Brain pericyte (primary cell): ENCODE measurements around the gene PTGER2.
A peak's percentile ranks its signal among the peaks of the same experiment; 100 is the strongest.

ENCODE experiments used
- DNase-seq: peaks from one replicate; pipeline ENCODE4 v3.0.0-alpha.2; 2012; ENCODE audit warnings: low read depth, low spot score

PTGER2 gene

DNA sequence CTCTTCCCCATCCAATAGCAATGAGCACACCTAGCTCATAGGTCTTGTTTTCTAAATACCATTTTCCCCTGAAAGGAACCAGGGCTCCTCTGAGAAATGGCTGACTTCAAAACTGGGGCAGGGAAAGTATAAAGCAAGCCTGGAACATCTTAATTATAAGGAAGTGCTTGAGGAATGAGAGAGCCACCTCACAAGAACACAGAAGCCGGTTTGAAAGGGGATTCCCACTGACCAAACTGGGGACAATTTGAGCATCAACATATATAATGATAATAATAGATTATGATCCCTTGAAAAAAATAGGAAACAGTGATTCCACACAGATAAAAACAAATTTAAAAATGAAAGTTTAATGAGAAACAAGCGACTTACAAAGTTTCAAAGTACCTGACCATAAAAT, 22.1 kb downstream of the PTGER2 start:
- no peak for DNase-seq

DNA sequence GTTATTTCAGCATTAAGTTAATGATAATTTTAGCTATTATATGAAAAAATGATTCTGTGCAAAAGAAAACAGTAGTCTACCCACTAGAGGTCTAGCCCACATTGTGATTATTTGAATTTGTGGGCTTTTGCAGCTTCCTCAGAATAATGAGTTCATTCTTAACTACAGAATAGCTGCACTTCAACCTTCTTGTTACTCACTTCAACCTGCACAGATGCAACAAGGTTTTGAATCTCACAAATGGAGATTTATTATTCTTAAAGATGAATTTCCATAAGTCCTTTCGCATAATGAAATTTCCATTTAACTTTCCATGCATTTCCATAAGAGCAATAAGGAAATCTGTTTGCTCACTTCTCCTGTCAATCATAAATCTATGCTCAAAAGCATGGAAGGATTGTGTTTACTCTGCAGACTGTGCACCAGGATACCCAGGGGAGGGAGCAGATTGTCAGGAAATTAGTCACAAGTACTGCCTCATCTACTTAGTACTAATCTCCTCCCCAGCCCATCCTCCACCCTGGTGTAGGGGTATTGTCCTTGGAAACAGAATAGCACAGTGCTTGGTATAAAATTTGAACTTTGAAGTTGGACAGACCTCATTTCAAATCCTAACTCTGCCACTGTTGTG, 24.1 kb downstream of the PTGER2 start:
- DNase-seq, result no peak

DNA sequence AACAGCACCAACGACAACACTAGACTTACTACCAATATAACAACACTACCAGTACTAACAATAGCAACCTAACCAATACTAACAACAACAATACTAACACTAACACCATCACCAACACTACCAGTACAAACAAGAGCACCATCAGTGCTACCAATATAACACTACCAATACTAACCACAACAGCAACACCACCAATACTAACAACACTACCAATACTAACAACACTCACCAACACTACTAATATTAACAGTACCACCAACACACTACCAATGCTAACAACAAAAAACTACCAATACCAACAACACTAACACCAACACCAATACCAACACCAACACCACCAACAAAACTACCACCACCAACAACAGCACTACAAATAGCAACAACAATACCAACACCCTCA, 25.1 kb downstream of the PTGER2 start:
- DNase-seq, result no peak

DNA sequence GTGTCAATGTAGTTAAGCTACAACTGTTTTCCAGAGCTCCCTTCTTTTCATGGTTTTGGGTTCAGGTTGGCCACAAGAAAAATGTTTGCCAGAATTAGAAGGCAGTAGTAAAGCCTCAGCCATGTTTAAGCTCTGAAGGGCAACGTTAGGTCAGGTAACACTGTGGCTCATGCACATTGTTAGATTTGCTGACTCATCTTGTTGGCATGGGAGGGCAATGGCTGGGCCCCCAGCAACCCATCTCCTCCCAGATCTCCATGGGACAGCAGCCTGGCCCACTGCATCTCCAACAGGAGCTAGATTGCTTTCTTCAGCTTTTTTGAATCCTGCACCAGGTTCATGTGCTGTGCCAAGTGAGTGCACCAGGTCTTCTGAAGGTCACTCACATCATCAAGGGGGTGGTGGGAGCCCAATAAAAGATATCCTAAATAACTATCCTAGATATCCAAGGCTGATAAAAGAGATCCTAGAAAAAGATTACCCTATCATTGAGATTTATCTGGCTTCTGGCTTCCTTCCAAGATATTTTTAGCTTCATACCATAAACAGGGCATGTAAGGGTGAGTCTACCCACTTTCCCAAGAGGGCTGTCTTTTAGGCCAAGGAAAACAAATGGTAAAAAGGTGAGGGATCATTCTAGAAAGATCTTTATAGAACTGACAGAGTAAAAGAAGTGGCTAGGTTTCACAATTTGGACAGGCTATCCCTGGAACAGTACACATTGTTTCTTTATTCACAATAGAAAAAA, 28.9 kb downstream of the PTGER2 start:
- DNase-seq, result no peak

DNA sequence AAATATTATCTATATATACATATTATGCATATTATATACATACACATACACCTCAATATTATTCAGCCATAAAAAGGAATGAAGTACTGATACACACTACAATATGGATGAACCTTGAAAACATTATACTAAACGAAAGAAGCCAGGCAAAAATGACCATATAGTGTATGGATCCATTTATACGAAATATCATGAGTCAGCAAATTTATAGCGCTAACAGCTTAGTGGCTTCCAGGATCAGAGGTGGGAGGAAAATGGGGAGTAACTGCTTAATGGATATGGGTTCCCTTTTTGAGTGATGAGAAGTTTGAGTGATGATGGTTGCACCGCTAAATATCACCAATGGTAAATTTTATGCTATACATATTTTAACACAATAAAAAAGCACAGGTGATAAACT, 32.7 kb downstream of the PTGER2 start:
- no peak for DNase-seq

DNA sequence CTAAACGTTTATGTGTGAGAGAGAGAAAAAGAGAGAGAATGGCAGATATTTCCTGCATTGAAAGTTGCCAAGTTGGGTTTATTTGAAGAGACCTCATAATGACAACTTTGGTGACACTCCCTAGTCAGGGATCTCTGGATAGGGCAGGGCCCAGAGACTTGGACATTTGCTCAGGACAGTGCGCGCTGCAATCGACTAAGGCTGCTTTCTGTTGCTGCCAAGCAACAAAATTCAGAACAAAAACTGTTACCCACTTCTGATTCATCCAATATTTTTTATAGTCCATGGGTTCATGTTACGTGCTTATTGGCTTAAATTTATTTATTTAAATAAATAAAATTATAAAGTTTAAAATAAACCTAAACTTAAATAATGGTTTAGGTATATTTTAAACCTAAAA, 34.2 kb downstream of the PTGER2 start:
- no peak for DNase-seq

DNA sequence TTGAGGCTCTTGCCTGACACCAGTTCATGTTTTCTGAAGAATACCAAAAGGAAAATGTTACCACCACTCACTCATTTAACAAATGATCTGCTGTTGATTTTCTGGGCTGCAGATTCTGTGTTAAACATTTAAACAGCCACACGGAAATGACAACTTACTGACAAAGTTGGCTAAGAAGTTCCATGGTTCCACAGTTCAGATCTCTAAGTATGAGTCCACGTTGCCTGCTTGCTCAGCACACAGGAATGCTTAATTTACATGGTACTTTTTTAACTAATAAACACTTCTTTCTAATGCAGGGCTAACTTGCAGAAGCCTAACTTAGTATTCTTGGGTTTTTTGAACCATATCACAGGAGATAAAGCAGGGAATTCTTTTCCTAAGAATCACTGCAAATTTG, 34.7 kb downstream of the PTGER2 start:
- DNase-seq, result no peak

DNA sequence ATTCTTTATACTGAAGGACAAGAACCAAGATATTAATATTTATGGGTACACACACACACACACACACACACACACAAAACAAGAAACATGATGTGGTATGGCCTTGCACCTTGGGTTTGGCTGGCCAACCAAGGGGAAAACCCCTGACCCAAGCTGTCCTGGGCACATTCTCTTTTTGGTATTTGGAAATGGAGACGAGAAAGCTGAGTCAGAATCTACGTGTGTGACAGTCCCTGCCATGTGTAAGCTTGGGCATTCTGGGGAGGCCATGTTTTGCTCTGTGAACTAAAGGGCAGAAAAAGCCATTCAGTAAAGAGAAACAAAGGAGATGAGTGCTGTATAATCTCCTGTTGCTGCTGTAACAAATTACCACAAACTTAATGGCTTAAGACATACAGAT, 35.6 kb downstream of the PTGER2 start:
- DNase-seq, result no peak

DNA sequence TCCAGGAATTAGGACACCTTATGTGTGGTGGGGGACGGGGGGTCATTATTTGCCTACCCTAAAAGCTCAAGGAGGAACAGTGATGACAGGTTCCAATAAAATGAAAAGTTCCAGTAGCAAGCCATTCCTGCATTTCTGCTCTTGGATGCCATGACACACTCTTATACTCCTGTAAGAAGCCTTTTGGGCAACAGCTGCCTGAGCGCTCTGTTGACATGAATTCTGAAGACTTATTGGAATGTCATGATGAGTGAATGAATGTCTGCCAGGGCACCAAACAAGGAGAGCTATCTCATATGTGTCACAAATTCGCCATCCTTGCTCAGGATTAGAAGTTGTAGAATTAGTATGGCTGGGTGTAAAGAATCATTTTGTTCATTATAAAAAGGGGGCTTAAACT, 36.3 kb downstream of the PTGER2 start:
- DNase-seq, result no peak

DNA sequence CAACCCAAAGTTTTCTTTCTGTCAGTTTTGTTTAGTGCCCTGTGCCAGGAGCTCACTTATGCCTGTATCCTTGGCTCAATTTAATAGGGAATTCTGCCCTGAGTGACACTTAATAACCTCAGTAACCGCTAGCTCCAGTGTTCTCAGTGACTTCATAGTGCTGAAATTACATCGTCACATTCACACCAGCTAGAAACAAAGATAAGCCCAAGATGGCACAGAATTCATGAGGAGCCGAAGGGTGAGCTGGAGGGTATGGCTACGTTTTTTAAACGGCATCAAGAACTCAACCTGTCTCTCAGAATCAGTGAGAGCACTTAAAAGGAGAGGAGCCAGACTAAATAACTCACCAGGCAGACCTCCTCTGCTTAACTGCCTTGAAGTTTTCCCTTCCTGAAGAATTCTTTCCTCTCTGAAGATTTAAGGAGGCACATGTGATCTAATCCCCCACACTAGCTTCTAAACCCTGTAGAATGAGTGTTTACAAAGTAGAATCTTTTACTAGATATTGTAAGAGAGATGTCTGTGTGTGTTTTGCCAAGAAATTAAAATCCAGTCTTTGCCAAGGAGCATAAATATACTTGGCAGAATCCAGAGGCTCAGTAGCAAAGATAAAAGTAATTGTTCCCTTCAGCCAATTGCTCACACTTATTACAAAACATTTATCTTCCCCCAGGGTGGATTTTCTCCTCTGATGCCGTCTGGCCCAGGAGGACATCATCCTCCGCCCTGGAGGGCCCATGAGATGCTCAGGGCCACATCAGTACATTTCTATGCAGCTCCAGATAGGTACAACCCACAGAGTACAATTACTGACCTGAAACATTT, 37.3 kb downstream of the PTGER2 start:
- DNase-seq, result no peak

DNA sequence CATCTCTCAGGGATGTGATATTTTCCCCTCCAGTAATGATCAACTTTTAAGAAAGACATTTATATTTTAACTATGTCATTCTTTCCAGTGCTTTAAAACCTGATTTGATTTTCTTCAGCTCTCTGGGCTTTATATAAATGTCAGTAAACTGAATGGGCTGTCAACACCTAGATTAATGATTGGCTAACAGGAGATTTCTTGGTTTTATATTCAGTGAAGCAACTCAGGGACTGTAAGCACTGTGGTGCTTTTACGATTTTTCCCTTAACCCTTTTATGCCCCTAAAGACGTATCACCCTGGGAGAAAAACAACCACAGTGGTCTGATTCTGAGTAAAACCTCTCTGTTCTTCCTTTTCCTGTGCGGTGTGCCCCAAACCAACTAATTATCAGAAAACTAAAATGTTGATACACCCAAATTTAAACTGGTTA, 38.0 kb downstream of the PTGER2 start:
- no peak for DNase-seq

DNA sequence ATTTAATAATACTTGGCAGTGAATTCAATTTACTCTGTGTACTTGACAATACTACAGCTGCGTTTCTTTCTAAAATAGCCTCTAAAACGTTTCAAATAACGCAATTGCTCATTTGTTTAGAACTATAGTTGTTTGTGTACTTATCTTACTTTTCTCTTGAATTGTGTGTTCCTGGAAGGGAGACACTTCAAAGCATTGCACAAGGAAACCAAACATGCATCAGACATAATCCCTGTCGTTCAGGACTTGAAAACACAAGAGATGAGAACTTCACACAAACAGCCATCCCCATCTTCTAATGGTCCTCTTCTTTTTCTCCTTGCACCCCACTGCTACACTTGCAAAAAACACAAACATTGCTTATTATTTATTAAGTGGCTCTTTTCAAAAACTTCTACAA, 38.5 kb downstream of the PTGER2 start:
- DNase-seq, result no peak

DNA sequence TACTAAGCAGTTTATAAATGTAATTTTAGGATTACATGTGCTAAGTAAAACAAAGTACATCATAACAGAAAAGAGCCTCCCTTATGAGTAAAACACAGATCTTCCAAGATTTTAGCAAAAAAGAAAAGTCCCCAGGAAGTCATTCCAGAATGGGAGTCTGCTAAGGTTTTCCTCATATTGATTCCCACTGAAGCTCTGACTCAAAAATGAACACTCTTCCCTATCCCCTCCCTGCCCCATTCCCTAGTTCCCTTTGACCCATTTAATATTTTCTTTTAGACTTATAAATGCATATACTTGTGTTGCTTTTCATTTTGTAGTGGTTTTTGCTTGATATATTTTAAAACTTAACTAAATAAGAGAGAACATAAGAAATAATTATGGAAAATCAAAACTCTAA, 40.1 kb downstream of the PTGER2 start:
- DNase-seq, result no peak

DNA sequence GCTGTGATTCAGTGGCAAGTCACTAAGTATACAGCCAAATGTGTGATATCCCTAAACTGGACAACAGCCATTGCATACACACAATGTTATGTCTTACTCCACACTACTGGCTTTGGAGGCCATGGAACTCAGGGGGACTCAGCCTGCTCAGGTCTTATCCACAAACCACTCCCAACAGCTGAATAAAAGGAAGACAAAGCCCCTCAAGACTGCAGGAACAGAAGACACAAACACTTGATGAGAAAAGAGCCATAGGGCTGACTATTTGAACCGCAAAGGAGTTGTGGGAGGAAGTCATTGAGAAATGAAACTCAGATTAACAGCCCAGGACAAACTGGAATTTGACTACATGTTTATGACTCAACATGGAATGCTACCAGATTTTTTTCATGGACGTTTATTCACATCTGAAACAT, 40.9 kb downstream of the PTGER2 start:
- DNase-seq, result no peak

DNA sequence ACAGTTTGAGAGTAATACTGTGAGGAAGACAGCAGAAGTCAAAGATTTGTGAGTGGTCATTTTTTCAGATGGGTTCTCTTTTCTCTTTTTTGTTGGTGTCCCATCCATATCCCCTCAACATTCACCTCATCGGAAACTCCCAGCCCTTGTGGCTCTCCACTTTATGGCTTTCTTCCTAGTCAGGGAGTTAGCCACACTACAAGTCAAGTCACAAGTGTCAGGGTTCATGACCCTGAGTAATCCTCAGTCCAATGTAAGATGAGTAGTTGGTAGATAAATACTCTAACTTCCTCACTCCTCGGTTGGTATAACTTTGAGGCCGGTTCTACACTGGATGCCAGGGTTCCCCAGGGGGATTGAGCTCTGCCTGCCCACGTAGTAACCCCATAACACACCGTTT, 41.4 kb downstream of the PTGER2 start:
- no peak for DNase-seq

DNA sequence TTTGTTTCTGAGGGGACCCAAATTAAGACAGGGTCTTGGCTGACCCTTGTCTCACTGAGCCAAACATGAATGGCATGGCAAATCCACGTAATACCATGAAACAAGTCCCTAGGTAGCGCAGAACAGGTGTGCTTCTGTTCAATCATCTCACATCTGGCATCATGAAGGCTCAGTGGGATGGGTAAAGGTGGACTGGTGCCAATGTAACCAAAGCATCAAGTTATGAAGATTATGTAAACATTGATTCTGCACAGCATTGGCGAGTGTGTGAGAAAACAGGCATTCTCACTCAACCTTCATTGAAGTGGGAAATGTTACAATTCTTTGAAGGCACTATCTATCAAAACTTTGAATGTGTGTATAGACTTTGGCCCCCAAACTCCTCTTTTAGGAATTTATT, 41.9 kb downstream of the PTGER2 start:
- DNase-seq, result peak; percentile 74

DNA sequence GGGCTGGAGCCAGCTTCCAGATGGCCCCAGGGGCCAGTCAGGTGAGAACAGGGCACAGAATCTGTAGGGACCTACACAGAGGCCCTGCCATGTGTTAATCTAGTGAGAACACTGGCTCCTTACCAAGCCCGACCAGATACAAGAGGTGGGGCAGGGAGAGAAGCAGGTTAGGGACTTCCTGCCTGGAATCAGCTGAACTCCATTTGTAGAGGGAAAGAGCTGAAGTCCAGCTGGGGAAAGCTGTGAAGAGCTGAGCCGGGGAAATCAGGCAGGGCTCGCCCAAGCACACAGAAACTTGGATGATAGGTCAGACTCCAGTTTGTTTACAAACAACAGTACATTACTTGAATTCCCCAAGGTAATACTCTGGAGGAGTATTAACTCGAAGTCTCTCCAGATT, 46.7 kb downstream of the PTGER2 start:
- no peak for DNase-seq

DNA sequence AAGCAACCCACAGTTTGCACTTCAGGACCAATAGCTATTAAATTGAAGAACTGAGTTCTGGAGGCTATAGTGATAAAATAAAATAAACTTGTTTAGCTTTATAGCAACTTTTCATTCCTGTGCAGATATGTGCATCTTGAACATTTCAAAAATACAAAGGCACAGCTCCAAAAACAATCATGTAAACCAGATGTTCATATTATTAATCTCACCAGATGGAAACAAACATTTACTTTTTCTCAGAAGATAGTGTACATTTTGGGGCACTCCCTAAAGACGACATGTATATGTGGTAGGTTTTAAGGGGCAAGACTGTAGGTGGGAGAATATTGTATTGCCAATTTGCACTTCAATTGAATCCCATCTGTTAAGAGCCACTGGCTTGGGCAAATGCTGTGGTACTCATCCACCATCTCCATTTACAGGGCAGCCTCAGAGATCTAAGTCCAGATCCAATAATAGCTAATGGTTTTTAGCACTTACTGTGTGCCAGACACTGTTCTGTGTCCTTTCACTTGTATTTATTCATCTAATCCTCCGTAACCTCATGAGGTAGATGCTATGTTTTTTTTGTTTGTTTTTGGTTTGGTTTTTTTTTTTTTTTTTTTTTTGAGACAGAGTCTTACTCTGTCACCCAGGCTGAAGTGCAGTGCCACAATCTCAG, 49.1 kb downstream of the PTGER2 start:
- no peak for DNase-seq

DNA sequence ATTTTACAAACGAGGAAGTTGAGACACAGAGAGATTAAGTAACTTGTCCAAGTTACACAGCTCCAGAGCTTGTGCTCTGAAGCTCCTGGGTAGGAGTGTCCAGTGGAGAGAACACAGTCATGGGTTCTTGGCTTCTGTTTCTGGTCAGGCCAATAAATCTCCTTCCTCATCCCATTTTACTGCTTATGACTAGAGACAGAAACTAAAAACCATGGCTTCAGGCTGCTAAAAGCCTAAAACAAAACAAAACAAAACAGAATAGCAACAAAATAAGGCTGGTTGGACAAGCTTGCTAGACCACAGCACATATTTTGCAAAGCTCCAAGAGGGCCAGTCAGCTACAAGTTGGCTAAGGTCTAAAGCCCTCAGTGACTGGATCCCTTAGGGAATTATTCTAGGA, 49.8 kb downstream of the PTGER2 start:
- no peak for DNase-seq

DNA sequence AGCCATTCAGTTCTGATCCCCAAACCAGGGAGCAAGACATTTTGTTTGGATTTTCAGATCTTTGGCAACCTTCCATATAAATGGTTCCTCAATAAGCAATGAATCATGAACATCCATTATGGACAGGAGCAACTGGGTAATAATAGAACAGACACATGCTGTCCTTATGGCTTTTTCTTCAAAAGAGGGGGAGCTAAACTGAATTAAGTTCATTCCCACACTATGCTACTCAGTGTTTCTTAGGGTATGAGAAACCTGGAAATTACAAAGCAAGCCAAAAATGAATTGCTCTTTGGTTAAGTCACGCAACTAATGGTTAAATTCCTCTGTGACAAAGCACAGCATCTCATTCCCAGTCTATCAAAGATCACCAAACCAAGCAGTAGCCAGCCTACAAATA, 51.0 kb downstream of the PTGER2 start:
- DNase-seq, result no peak

DNA sequence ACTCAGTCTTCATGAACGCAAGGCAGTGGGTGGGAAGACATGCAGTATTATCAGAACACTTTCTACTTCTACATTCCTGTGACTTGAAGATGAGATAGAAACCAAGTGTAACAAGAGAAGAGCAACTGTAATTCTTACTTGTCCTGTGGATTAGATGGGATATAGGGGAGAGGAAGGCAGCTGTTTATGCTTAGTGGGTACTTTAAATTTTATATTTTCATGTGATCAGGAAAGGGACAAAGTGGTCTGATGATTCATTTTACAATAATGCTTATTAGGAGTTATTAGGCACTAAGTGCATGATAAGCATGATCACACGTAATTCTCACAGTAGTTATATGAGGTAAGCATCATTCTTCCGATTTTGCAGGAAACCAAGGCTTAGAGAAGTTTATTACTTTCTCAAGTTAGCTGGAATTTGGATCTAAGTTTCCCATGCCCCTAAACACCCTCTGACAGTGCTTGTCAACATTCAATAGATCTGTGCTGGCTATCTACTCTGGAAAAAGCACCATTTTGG, 52.7 kb downstream of the PTGER2 start:
- no peak for DNase-seq

DNA sequence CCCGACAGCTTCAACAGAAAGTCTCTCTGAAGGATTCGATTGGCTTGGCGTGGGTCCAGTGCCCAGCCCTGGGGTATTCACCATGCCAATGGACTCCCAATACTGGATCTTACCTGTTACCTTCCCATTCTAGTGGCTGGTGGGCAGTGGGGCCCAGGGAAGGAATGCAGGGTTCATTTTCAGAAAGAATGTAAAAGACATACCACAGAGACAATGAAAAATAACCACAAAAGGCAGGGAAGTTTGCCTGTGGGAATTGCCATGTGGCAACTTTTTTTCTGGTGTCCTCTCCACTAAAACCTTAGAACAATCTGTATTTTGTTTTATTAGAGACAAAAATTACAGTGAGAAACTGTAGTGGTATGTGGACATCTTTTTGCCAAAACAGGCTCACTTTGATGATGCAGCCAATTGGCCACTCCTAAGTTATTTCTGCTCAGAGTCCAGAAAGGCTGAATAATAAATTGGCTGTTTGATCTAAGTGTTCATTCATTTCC, 55.2 kb downstream of the PTGER2 start:
- DNase-seq, result no peak
